ENCODE data around the gene SLC15A1. TPM values are rescaled to one million over a fixed set of nuclear protein-coding genes. Genes with fewer than 3 reads are reported as not detected.

SLC15A1 gene
- total RNA-seq, 1 experiment from 2014 or later, result 1.9 TPM

- TF ChIP-seq CTCF (conservative IDR thresholded peaks at IDR 0.05), result no peak
- no peak overlapping the region for H3K4me3 Mint-ChIP-seq
- H3K4me1 Mint-ChIP-seq, result peaks cover 4 to 7% of the 10 kb centered on the region in 2 experiments
- H3K36me3 Mint-ChIP-seq (ENCODE audit: insufficient read depth in 1 of 3, low read depth in 3 of 3), result peaks cover 0 to 2% (median 0%) of the 10 kb centered on the region in 3 experiments; a peak in 2 of 7 replicates
- no peaks in the 10 kb centered on the region for H3K27me3 ChIP-seq (ENCODE audit: insufficient read depth, low read length)
- no peak overlapping the region for H2BK5ac ChIP-seq (ENCODE audit: insufficient read length, low read length)
- no peak overlapping the region for H2BK120ac ChIP-seq (ENCODE audit: low read depth, low read length, poor library complexity, severe bottlenecking)
- H2BK12ac ChIP-seq (ENCODE audit: insufficient read length, low read depth, low read length), result no peak overlapping the region
- H3K27ac ChIP-seq (ENCODE audit: insufficient read length, low read depth, low read length), result no peak overlapping the region
- H3K4me1 ChIP-seq (ENCODE audit: insufficient read depth, low read length), result no peaks in the 10 kb centered on the region
- H2AK5ac ChIP-seq (ENCODE audit: insufficient read length, low read length), result no peak overlapping the region
- DNase-seq, result no peak
- H3K9ac ChIP-seq (ENCODE audit: extremely low read depth, insufficient read length, low read length), result no peak overlapping the region
- no peaks in the 10 kb centered on the region for H3K9me3 ChIP-seq (ENCODE audit: control insufficient read depth, low read depth, low read length)
- no peak overlapping the region for H3T11ph ChIP-seq (ENCODE audit: low read length)
- no peak overlapping the region for H3K56ac ChIP-seq (ENCODE audit: insufficient read length, low read depth, low read length)
- H3K18ac ChIP-seq (ENCODE audit: insufficient read length, low read depth, low read length), result no peak overlapping the region
- H4K91ac ChIP-seq (ENCODE audit: insufficient read length, low read depth, low read length), result no peak overlapping the region
- WGBS (ENCODE audit: extremely low coverage, insufficient read length, low lambda C conversion rate), result no CpG with 5 or more reads among the region's 17 CpGs
- no peak overlapping the region for H2AFZ ChIP-seq (ENCODE audit: low read length)
- no peak overlapping the region; a peak in 2 of 7 replicates for H3K27ac Mint-ChIP-seq
- H3K79me1 ChIP-seq (ENCODE audit: insufficient read depth, low read depth, low read length, poor library complexity, severe bottlenecking), result no peaks in the 10 kb centered on the region
- H3K14ac ChIP-seq (ENCODE audit: insufficient read depth, low read length), result no peak overlapping the region
- no peak overlapping the region for H3K4me2 ChIP-seq (ENCODE audit: insufficient read depth, insufficient read length, low read length)
- no peak overlapping the region for H4K5ac ChIP-seq (ENCODE audit: insufficient read length, low read depth, low read length)
- no peak overlapping the region for H3K4ac ChIP-seq (ENCODE audit: low read depth, low read length)
- no peak overlapping the region for H3K23ac ChIP-seq (ENCODE audit: insufficient read length, low read depth, low read length)
- no peaks in the 10 kb centered on the region; the same call in 1 of the 2 replicates for H3K27me3 Mint-ChIP-seq (ENCODE audit: low read depth)
- H3K79me2 ChIP-seq (ENCODE audit: insufficient read depth, low read length), result no peaks in the 10 kb centered on the region
- H3K23me2 ChIP-seq (ENCODE audit: insufficient read length, low read depth, low read length, poor library complexity, severe bottlenecking), result no peaks in the 10 kb centered on the region
- no peak overlapping the region for H4K8ac ChIP-seq (replicated peaks; ENCODE audit: insufficient read length, low read depth, low read length)
- H2BK15ac ChIP-seq (ENCODE audit: low read depth, low read length), result no peak overlapping the region
- no peak overlapping the region for H2BK20ac ChIP-seq (ENCODE audit: low read depth, low read length, poor library complexity, severe bottlenecking)
- H3K9me3 Mint-ChIP-seq, result peaks cover 0 to 5% of the 10 kb centered on the region in 2 experiments; a peak in 3 of 5 replicates
- H4K20me1 ChIP-seq (ENCODE audit: control insufficient read depth, insufficient read depth, insufficient read length), result no peaks in the 10 kb centered on the region
These were observed 21.4 kb downstream of the SLC15A1 start for GRCh38 chr13:98731038-98731437.

Data from H9 (cell line).